GM13977 (cell line): ENCODE results near the gene NR0B2.
"Not testable (repeated sequence)": the region's sequence is repeated elsewhere in the genome, so short reads cannot be mapped to it uniquely, and the experiment has no call there.

Experiments used
- DNase-seq: peaks from one replicate; pipeline ENCODE4 v3.0.0; 2012; ENCODE audit warnings: low spot score
- CTCF ChIP-seq: IDR thresholded peaks from 2 replicates; pipeline ENCODE4 v1.5.1; 2012; ENCODE audit warnings: mild to moderate bottlenecking, control low read depth; ENCODE audit not compliant: insufficient read depth; ENCODE audit errors: extremely low read depth, missing control alignments
- in situ Hi-C: fragments of 300-500 bp; cut with MboI; formaldehyde crosslinking; loops from one replicate; pipeline ENCODE4 v1.12.0; 2022; ENCODE audit warnings: low sequenced_read_pairs, low pct_unique_long_range_greater_than_20kb, mixed read lengths, inconsistent platforms; ENCODE audit not compliant: unreplicated experiment

NR0B2 gene

GRCh38 chr1:26882696-26883463 lies 30.9 kb downstream of the NR0B2 start:
- in situ Hi-C loops: no loop called here
- no peak for TF ChIP-seq CTCF
- DNase-seq: no peak

- in situ Hi-C loops, DNase-seq: not testable (repeated sequence)
These were observed 32.2 kb downstream of the NR0B2 start for GRCh38 chr1:26881611-26882010.

GRCh38 chr1:26879793-26880192 lies 34.0 kb downstream of the NR0B2 start:
- in situ Hi-C loops: no loop called here
- no peak for DNase-seq
- no peak for TF ChIP-seq CTCF

GRCh38 chr1:26877326-26877725 lies 36.4 kb downstream of the NR0B2 start:
- in situ Hi-C loops: no loop called here

GRCh38 chr1:26874896-26875295 lies 38.9 kb downstream of the NR0B2 start:
- no peak for DNase-seq
- no peak for TF ChIP-seq CTCF
- in situ Hi-C loops: no loop called here

More at GRCh38 chr1:26877326-26877725, 36.4 kb downstream of the NR0B2 start:
- TF ChIP-seq CTCF: no peak
- DNase-seq: no peak

GRCh38 chr1:26873097-26873496 lies 40.7 kb downstream of the NR0B2 start:
- in situ Hi-C loops, DNase-seq: not testable (repeated sequence)

GRCh38 chr1:26864610-26865480 lies 48.9 kb downstream of the NR0B2 start:
- peak; percentile 5 for TF ChIP-seq CTCF

More at GRCh38 chr1:26864610-26865480, 48.9 kb downstream of the NR0B2 start:
- peak; percentile 96 for DNase-seq
- in situ Hi-C loops: no loop called here
